NCI-H1694 (cell line): ENCODE data around the gene ZMYND11.
"Not testable (repeated sequence)": the region's sequence is repeated elsewhere in the genome, so short reads cannot be mapped to it uniquely, and the experiment has no call there.

Source experiments
- DNase-seq: peaks from one replicate; lab custom pipeline; 2025; lab: John Stamatoyannopoulos, UW

Gene ZMYND11

GRCh38 chr10:244227-244626 lies 109.0 kb downstream of the ZMYND11 start:
- no peak for DNase-seq

DNA sequence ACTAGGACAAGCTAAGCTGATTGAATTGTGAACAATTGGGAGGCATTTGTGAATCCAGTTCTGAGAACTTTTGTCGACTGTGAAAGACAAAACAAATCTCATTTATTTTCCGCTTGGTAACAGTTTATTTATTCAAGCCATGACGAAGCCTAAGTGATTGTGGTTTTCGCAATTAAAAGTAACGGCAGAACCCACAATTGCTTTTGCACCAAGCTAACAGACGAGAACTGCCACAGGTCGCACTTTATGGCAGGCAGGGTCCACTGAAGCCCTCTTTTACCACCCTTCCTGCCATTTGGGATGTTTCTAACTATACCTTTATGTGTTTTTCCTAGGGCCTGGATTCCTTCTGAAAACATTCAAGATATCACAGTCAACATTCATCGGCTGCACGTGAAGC lies 111.2 kb downstream of the ZMYND11 start:
- DNase-seq: no peak

GRCh38 chr10:247480-247879 lies 112.2 kb downstream of the ZMYND11 start:
- DNase-seq: no peak

DNA sequence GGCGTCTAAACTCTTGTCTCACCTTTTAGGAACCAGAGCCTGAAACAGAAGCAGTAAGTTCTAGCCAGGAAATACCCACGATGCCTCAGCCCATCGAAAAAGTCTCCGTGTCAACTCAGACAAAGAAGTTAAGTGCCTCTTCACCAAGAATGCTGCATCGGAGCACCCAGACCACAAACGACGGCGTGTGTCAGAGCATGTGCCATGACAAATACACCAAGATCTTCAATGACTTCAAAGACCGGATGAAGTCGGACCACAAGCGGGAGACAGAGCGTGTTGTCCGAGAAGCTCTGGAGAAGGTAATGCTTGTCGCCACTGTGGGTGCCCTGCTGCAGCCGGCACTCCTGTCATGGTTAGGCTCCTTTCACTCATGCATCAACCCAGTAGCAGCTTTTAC lies 113.1 kb downstream of the ZMYND11 start:
- no peak for DNase-seq

GRCh38 chr10:251982-252582 lies 116.8 kb downstream of the ZMYND11 start:
- no peak for DNase-seq

GRCh38 chr10:260819-261429 lies 125.7 kb downstream of the ZMYND11 start:
- DNase-seq: no peak

DNA sequence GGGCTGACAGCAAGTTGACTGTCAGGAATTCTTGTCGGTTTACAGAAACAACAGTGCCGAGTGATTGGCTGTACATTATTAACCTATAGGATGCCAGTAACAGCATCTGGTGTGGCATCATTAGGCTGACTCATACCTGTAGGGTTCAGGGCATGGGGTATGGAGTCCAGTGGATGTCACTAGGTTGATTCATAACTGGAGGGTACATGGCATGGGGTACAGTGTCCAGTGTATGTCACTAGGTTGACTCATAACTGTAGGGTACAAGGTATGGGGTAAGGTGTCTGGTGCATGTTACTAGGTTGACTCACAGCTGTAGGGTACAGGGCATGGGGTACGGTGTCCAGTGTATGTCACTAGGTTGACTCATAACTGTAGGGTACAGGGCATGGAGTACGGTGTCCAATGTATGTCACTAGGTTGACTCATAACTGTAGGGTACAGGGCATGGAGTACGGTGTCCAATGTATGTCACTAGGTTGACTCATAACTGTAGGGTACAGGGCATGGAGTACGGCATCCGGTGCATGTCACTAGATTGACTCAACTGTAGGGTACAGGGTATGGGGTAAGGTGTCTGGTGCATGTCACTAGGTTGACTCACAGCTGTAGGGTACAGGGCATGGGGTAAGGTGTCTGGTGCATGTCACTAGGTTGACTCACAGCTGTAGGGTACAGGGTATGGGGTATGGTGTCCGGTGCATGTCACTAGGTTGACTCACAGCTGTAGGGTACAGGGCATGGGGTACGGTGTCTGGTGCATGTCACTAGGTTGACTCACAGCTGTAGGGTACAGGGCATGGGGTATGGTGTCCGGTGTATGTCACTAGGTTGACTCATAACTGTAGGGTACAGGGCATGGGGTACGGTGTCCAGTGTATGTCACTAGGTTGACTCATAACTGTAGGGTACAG lies 129.2 kb downstream of the ZMYND11 start:
- not testable (repeated sequence) for DNase-seq

- DNase-seq: not testable (repeated sequence)
Observed at GRCh38 chr10:265074-265440, 129.8 kb downstream of the ZMYND11 start.

- DNase-seq: not testable (repeated sequence)
Observed at GRCh38 chr10:265816-266588, 130.7 kb downstream of the ZMYND11 start.

DNA sequence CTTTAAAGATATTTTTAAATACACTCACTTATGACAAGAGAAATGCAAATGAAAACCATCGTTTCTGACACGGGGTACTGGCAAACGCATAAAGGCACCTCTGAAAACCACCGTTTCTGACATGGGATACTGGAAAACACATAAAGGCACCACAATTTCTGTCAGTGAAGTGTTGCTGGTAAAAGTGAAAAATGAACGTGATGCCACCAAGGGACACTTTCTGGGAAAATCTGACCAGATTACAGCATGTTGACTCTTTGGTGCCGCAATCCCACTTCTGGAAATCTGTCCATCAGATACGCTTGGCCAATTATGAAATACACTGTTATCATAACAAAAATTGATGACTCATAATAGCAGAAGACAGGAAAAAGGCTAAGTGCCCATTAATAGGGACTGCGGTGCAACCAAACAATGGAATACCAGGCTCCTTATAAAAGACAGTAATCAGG lies 131.7 kb downstream of the ZMYND11 start:
- DNase-seq: no peak

GRCh38 chr10:267705-268104 lies 132.4 kb downstream of the ZMYND11 start:
- DNase-seq: no peak

- no peak for DNase-seq
Observed at GRCh38 chr10:269440-270074, 134.3 kb downstream of the ZMYND11 start.

DNA sequence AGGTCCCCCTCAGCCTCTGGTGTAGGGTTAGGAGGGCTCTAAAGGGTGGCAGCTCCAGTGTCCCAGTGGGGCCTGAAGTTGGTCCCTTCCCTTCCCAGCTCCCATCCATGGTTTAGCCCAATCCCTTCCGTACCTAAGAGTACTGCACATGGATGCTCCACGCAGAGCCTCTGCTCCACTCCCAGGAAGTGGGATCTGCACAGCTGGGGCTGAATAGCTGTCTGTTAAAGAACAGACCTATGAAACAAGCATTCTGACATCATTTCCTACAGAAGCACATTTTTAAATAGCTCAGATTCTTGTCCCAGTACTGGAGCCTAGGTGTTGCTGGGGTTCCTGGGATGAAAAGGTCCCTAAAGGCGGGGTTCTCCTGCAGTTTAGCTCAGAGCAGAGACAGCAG lies 135.9 kb downstream of the ZMYND11 start:
- DNase-seq: no peak

- DNase-seq: no peak
Observed at GRCh38 chr10:271722-272121, 136.5 kb downstream of the ZMYND11 start.

DNA sequence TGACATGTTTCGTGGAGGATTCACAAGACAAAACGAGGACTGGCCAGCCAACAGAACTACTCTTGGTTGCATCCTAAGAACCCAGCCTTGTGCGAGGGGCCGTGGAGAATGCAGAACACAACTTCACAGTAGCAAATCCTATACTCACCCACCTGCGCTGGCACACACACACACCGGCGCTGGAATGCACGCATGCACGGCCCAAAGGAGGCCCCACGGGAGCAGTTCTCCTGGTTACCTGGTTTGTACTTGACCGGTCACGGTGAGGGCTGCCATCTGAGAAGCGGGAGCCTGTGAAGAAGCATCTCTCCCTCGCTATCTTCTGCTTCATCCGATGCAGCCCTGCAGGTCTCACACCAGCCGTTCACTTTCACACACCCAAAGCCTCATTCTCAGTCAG lies 137.8 kb downstream of the ZMYND11 start:
- no peak for DNase-seq

DNA sequence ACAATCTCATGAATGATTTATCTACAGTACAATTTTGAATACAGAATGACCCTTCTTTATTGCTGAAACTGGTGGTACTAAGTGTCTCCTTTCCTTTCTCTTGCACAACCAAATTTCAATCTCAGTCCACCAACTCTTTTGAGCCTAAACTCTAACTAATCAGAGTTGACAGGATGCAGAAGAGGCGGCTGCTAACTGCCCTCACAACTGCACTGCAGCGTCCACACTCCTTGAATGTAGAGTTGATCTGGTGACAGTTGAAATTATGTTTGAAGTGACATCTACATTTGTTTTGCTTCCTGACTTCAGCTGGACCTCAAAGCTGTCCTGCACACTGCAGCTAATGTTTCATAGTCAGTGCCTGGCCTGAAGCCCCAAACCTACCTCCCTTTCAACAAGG lies 139.6 kb downstream of the ZMYND11 start:
- no peak for DNase-seq

GRCh38 chr10:275680-276079 lies 140.4 kb downstream of the ZMYND11 start:
- no peak for DNase-seq

- DNase-seq: no peak
Observed at GRCh38 chr10:277963-278362, 142.7 kb downstream of the ZMYND11 start.

DNA sequence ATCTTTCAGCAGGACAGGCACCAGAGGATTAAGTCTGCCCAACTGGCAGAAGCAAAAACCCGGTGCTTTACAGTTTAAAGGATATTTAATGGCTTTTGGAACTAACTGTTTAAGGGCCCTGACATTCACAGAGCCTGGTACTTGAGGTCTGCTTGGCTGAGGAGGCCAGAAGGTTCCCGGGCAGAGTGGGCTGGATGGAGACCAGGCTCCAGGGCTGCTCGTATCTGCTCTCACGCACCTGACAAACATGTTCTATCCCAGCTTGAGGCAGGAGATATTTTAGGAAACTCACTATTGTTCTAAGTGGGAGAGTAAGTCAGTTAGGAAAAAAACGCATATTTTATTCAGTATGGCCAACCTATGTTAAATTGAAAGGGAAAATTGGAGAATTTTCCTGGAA lies 143.5 kb downstream of the ZMYND11 start:
- DNase-seq: no peak

DNA sequence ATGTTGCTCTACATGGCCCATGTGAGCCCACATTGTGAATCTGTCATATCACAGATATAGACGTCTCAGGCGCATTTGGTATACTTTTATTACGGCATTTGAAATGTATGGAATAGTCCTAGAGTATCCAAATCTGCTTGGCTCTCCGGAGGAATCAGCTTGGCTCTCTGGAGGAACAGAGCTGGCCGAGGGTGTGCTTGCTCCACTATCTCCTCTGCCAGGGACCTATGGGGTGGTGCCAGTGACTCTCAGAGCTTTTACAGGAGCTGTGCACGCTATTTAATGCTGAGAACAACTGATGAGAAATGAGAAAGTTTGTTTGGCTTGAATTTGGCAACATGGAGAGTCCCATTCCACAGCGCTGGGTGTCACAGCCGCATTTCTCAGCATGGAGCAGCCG lies 144.0 kb downstream of the ZMYND11 start:
- no peak for DNase-seq

GRCh38 chr10:279655-280054 lies 144.4 kb downstream of the ZMYND11 start:
- no peak for DNase-seq
